CD4-positive, alpha-beta memory T cell (primary cell): ENCODE data around the gene NETO1. TPM values are rescaled to one million over a fixed set of nuclear protein-coding genes. Genes with fewer than 3 reads are reported as not detected.

Experiments
- CTCF ChIA-PET: fragments of 350-600 bp; sonication (Branson Sonifier 250); formaldehyde crosslinking; loops from one replicate; lab custom pipeline; 2021; ENCODE audit warnings: inconsistent platforms; ENCODE audit not compliant: partially characterized antibody; lab: Charles Lee
- POLR2A ChIA-PET: fragments of 350-600 bp; sonication (Branson Sonifier 250); formaldehyde crosslinking; loops from one replicate; lab custom pipeline; 2021; ENCODE audit not compliant: partially characterized antibody; lab: Charles Lee
- DNase-seq, 5 donors: peaks; one replicate each; pipeline versions ENCODE4 v3.0.0 to v3.0.0-alpha.2; 2020 to 2022; ENCODE audit warnings: mixed read lengths in 1 of 5
- H3K27ac ChIP-seq: one replicate; pipeline ENCODE4 v1.7.0; 2013; ENCODE audit warnings: low read depth, low read length
- H3K27me3 ChIP-seq: 2 replicates; pipeline ENCODE4 v1.7.0; 2013; ENCODE audit warnings: mild to moderate bottlenecking, low read length, moderate library complexity; ENCODE audit not compliant: insufficient read depth
- H3K36me3 ChIP-seq: 2 replicates; pipeline ENCODE4 v1.7.0; 2013; ENCODE audit warnings: mild to moderate bottlenecking, low read length, moderate library complexity; ENCODE audit not compliant: insufficient read depth
- H3K4me1 ChIP-seq: 2 replicates; pipeline ENCODE4 v1.7.0; 2013; ENCODE audit warnings: mild to moderate bottlenecking, low read length, moderate library complexity; ENCODE audit not compliant: insufficient read depth
- H3K4me3 ChIP-seq, 2 donors: one replicate each; pipeline ENCODE4 v1.7.0; 2013; ENCODE audit warnings: low read length in 2 of 2, mild to moderate bottlenecking in 1 of 2
- H3K9me3 ChIP-seq, 2 donors: one replicate each; pipeline ENCODE4 v1.7.0; 2013; ENCODE audit warnings: low read length in 2 of 2, control low read depth in 1 of 2; ENCODE audit not compliant: control insufficient read depth in 1 of 2
- H3K27ac Mint-ChIP-seq, 7 donors: one replicate each; pipeline ENCODE4 v1.8.0; 2020 to 2021; ENCODE audit warnings: mixed read lengths in 7 of 7, mild to moderate bottlenecking in 6 of 7, inconsistent platforms in 3 of 7, moderate library complexity in 3 of 7
- H3K27me3 Mint-ChIP-seq, 2 donors: one replicate each; pipeline ENCODE4 v1.8.0; 2020 to 2021; ENCODE audit warnings: mixed read lengths in 2 of 2
- H3K36me3 Mint-ChIP-seq, 2 donors: one replicate each; pipeline ENCODE4 v1.8.0; 2020 to 2021; ENCODE audit warnings: mixed read lengths in 2 of 2, inconsistent platforms in 1 of 2, mild to moderate bottlenecking in 1 of 2
- H3K4me1 Mint-ChIP-seq, 4 donors: one replicate each; pipeline ENCODE4 v1.8.0; 2020 to 2021; ENCODE audit warnings: mixed read lengths in 4 of 4, mild to moderate bottlenecking in 1 of 4
- H3K4me3 Mint-ChIP-seq, 8 donors: one replicate each; pipeline ENCODE4 v1.8.0; 2020 to 2021; ENCODE audit warnings: mixed read lengths in 8 of 8, mild to moderate bottlenecking in 7 of 8, moderate library complexity in 6 of 8, inconsistent platforms in 3 of 8
- H3K9me3 Mint-ChIP-seq, 8 donors: one replicate each; pipeline ENCODE4 v1.8.0; 2020 to 2021; ENCODE audit warnings: mixed read lengths in 8 of 8, mild to moderate bottlenecking in 5 of 8, inconsistent platforms in 3 of 8, moderate library complexity in 1 of 8
- intact Hi-C: fragments of 100-400 bp; cut with micrococcal nuclease; formaldehyde crosslinking; loops from one replicate; pipeline ENCODE4 v1.15.1; 2023
- polyA plus RNA-seq, 2 donors: library from polyadenylated mRNA; unstranded; fragments of 300-500 nt; fragmentation: Illumina TruSeq; gene quantifications; one replicate each; pipeline ENCODE4 v1.2.3, GENCODE V29; 2021
- total RNA-seq, 2 experiments: library from RNA; stranded (reverse); gene quantifications; one replicate each; pipeline ENCODE4 v1.2.3, GENCODE V29; 2021

The NETO1 gene
- total and polyA plus RNA-seq, 4 experiments from 2014 or later: not detected

DNA sequence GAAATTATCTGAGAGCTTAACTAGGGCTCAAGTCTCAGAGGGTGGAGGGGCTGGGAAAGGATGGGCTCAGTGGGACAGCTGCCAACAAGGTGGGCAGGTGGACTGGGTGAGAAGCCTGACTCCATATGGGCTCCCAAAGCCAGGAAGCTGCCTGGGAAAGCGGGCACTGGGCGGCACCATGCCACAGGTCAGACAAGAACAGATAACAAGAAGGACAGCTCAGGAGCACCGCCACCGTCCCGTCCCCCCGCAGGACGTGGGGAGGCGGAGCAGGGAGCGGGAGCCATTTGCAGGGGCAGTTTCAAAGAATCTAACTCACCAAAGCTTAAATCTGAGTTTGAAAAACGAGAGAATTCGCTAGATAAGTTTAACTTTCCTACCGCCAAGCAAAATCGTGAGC is 45.6 kb downstream of the NETO1 start:
- H3K36me3 ChIP-seq: no peaks in the 10 kb centered on the region
- H3K27ac ChIP-seq: no peak overlapping the region
- H3K27me3 ChIP-seq: no peaks in the 10 kb centered on the region
- H3K4me3 Mint-ChIP-seq: no peak overlapping the region
- no peaks in the 10 kb centered on the region for H3K27me3 Mint-ChIP-seq
- CTCF ChIA-PET: no interaction called here
- no peaks in the 10 kb centered on the region for H3K4me1 ChIP-seq
- H3K4me3 ChIP-seq: no peak overlapping the region
- no peaks in the 10 kb centered on the region for H3K9me3 ChIP-seq
- no peak overlapping the region for H3K27ac Mint-ChIP-seq
- POLR2A ChIA-PET: no interaction called here
- H3K9me3 Mint-ChIP-seq: peaks cover 0 to 9% (median 6%) of the 10 kb centered on the region in 8 donors
- no peaks in the 10 kb centered on the region for H3K36me3 Mint-ChIP-seq
- intact Hi-C loops: no loop called here
- no peaks in the 10 kb centered on the region for H3K4me1 Mint-ChIP-seq
- DNase-seq: no peak

DNA sequence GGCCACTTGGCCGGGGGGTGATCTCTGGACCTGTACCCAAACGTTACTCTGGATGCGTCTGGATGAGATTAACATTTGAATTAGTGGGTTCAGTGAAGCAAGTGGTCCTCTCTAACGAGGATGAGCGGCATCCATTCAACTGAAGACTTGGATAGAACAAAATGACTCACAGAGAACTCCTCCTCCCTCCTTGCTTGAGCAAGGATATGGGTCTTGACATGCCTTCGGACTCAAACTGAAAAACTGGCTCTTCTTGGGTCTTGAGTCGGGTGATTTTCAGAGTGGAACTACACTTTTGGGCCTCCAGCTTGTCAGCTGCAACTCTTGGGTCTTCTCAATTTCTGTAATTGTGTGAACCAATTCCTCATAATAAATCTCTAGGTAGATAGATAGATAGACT is 47.2 kb downstream of the NETO1 start:
- Histone ChIP-seq H3K27ac (no peak overlapping the region), H3K27me3 (no peaks in the 10 kb centered on the region), H3K9me3 (no peaks in the 10 kb centered on the region), H3K36me3 (no peaks in the 10 kb centered on the region), H3K4me1 (no peaks in the 10 kb centered on the region), H3K4me3 (no peak overlapping the region)
- no peak overlapping the region for H3K4me3 Mint-ChIP-seq
- no peak for DNase-seq
- no peak overlapping the region for H3K27ac Mint-ChIP-seq
- H3K4me1 Mint-ChIP-seq: no peaks in the 10 kb centered on the region
- no peaks in the 10 kb centered on the region for H3K36me3 Mint-ChIP-seq
- ChIA-PET CTCF (no interaction called here), POLR2A (no interaction called here)
- intact Hi-C loops: no loop called here
- peaks cover 0 to 9% (median 4%) of the 10 kb centered on the region in 8 donors for H3K9me3 Mint-ChIP-seq
- H3K27me3 Mint-ChIP-seq: no peaks in the 10 kb centered on the region

DNA sequence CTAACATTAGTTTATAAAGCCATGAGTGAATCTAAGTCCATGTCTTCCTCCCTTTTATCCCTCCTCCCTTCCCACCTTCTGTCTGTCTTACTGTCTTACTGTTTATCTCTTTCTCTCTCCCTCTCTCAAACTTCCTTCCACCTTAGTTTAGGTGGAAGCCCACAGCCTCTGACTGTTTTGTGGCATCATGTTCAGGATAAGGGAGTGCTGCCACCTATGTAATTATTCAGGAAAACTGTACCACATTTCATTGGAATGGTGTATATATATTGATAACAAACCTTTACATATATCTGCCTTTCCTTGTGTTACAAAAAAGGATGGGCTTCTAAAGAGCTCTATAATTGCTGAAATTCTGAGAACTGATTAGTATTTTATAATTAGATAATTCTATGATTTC is 48.7 kb downstream of the NETO1 start:
- intact Hi-C loops: no loop called here
- H3K9me3 ChIP-seq: no peaks in the 10 kb centered on the region
- no peaks in the 10 kb centered on the region for H3K27me3 ChIP-seq
- no peak overlapping the region for H3K27ac Mint-ChIP-seq
- no peaks in the 10 kb centered on the region for H3K4me1 Mint-ChIP-seq
- CTCF ChIA-PET: no interaction called here
- no peaks in the 10 kb centered on the region for H3K27me3 Mint-ChIP-seq
- no peaks in the 10 kb centered on the region for H3K4me1 ChIP-seq
- H3K4me3 ChIP-seq: no peak overlapping the region
- peaks cover 0 to 9% (median 5%) of the 10 kb centered on the region in 8 donors for H3K9me3 Mint-ChIP-seq
- H3K27ac ChIP-seq: no peak overlapping the region
- no peaks in the 10 kb centered on the region for H3K36me3 ChIP-seq
- POLR2A ChIA-PET: no interaction called here
- no peaks in the 10 kb centered on the region for H3K36me3 Mint-ChIP-seq
- DNase-seq: no peak
- H3K4me3 Mint-ChIP-seq: no peak overlapping the region

DNA sequence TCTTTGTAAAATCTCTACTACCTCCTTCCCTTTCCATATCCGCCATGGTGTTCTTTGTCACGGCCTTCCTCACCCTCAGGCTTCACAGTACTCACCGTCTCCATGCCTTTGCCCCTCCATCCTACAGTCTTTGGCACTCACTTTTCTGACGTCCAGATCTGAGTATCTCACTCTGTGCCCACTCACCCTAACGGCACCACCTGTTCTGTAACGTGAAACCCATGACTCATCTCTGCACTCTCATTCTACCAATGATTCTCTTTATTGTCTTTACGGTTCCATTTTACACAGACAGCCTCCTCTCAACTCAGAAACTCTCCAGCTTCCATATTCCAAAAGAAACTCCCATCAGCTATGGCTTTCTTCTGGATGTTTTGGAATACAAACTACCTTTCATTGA is 56.7 kb downstream of the NETO1 start:
- H3K4me3 ChIP-seq: no peak overlapping the region
- no peaks in the 10 kb centered on the region for H3K36me3 Mint-ChIP-seq
- ChIA-PET POLR2A (no interaction called here), CTCF (no interaction called here)
- H3K9me3 ChIP-seq: no peaks in the 10 kb centered on the region
- H3K27me3 ChIP-seq: no peaks in the 10 kb centered on the region
- DNase-seq: no peak
- H3K36me3 ChIP-seq: no peaks in the 10 kb centered on the region
- H3K4me3 Mint-ChIP-seq: no peak overlapping the region
- H3K27ac Mint-ChIP-seq: no peak overlapping the region
- H3K4me1 Mint-ChIP-seq: no peaks in the 10 kb centered on the region
- H3K4me1 ChIP-seq: no peaks in the 10 kb centered on the region
- intact Hi-C loops: no loop called here
- H3K27ac ChIP-seq: no peak overlapping the region
- H3K27me3 Mint-ChIP-seq: no peaks in the 10 kb centered on the region
- H3K9me3 Mint-ChIP-seq: peaks cover 0 to 8% (median 5%) of the 10 kb centered on the region in 8 donors

DNA sequence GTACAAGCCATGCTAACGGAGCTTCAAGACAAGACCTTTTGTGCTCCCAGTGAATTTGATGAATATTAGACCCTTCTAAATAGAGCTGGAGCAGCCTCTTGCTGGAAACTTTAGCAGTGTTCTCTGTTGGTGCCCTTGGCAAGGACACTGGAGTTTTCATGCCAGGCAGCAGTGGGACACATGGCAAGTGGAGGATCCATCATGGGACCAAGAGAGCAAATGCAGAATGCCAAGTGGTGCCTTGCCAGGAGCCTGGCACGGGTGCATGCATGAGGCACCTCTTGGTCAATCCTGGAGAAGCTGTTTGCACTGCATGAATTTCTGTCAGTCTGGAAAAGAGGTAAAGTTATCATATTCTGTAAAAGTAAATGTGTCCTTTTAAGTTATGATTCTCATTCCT is 59.1 kb downstream of the NETO1 start:
- no peak for DNase-seq
- ChIA-PET POLR2A (no interaction called here), CTCF (no interaction called here)
- Mint-ChIP-seq H3K4me1 (no peaks in the 10 kb centered on the region), H3K4me3 (no peak overlapping the region), H3K27ac (no peak overlapping the region), H3K9me3 (peaks cover 0 to 7% (median 4%) of the 10 kb centered on the region in 8 donors), H3K36me3 (no peaks in the 10 kb centered on the region), H3K27me3 (no peaks in the 10 kb centered on the region)
- Histone ChIP-seq H3K9me3 (no peaks in the 10 kb centered on the region), H3K27ac (no peak overlapping the region), H3K36me3 (no peaks in the 10 kb centered on the region), H3K4me3 (no peak overlapping the region), H3K4me1 (no peaks in the 10 kb centered on the region), H3K27me3 (no peaks in the 10 kb centered on the region)
- intact Hi-C loops: no loop called here

DNA sequence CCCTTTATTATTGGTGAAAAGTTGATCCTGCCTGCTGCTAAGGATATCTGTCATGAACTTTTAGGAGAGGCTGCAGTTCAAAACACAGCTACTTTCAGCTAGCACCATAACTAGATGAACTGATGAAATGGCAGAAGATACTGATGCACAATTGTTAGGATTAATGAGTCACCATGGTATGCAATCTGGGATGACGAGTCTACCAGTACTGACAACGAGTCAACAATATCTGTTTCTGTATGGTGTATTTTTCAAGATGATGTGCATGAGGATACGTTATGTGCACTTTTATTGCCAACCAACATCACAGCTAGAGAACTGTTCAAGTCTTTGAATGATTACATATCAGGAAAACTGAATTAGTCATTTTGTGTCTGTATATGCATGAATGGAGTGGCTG is 68.7 kb downstream of the NETO1 start:
- Mint-ChIP-seq H3K27me3 (no peaks in the 10 kb centered on the region), H3K4me1 (no peaks in the 10 kb centered on the region), H3K9me3 (peaks cover 0 to 6% (median 3%) of the 10 kb centered on the region in 8 donors), H3K27ac (no peak overlapping the region), H3K36me3 (no peaks in the 10 kb centered on the region), H3K4me3 (no peak overlapping the region)
- DNase-seq: no peak
- ChIA-PET POLR2A (no interaction called here), CTCF (no interaction called here)
- H3K4me3 ChIP-seq: no peak overlapping the region
- H3K27ac ChIP-seq: no peak overlapping the region
- intact Hi-C loops: no loop called here
- H3K36me3 ChIP-seq: no peaks in the 10 kb centered on the region
- no peaks in the 10 kb centered on the region for H3K27me3 ChIP-seq
- H3K4me1 ChIP-seq: no peaks in the 10 kb centered on the region
- H3K9me3 ChIP-seq: no peaks in the 10 kb centered on the region

DNA sequence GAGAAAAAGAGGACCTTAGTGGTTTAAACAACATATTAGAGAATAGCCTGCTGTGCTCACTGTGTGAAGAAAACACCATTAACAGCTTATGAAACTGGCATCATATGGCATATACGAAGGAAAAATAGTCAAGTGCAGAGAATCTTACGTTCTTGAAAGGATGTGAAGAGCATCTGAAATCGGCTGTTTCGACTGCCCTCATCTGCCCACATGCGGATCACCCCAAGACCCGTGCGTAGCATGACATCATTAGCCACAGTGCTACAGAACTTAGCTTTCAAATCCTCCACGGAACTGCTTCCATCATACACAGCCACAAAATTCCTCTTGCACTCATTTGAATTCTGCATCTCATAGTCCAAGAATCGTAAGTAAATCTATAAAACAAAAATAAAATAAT is 84.3 kb downstream of the NETO1 start:
- H3K9me3 ChIP-seq: no peaks in the 10 kb centered on the region
- Mint-ChIP-seq H3K9me3 (peaks cover 0 to 9% (median 3%) of the 10 kb centered on the region in 8 donors), H3K27ac (no peak overlapping the region), H3K4me3 (peak overlapping the region in 1 of 8 donors; percentile 2), H3K4me1 (no peaks in the 10 kb centered on the region), H3K36me3 (no peaks in the 10 kb centered on the region), H3K27me3 (no peaks in the 10 kb centered on the region)
- no peak overlapping the region for H3K4me3 ChIP-seq
- H3K4me1 ChIP-seq: no peaks in the 10 kb centered on the region
- no peak for DNase-seq
- H3K27me3 ChIP-seq: no peaks in the 10 kb centered on the region
- H3K36me3 ChIP-seq: no peaks in the 10 kb centered on the region
- intact Hi-C loops: no loop called here
- no peak overlapping the region for H3K27ac ChIP-seq
- ChIA-PET POLR2A (no interaction called here), CTCF (no interaction called here)

DNA sequence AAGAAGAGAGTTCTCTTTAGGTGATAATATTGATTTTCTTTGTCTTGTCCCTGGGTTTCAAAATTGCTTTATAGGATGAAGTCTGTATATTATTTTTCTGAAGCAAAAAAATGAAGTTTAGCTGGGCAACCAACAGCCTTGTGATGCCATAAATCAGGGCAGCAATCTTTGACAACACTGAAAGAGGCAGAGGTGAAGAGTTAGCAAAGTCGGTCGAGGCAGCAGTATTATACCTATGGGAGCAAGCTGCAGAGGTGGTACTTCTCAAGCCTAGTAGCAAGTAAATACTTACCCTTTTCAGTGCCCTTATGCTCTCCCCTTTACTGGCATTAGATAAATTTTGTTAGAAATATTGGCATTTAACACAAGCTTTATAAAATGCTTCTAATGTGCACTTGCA is 92.9 kb downstream of the NETO1 start:
- ChIA-PET CTCF (no interaction called here), POLR2A (no interaction called here)
- no peak overlapping the region for H3K4me3 ChIP-seq
- Mint-ChIP-seq H3K4me1 (no peaks in the 10 kb centered on the region), H3K27me3 (no peaks in the 10 kb centered on the region), H3K27ac (no peak overlapping the region), H3K36me3 (no peaks in the 10 kb centered on the region), H3K4me3 (no peak overlapping the region), H3K9me3 (peaks cover 0 to 5% (median 4%) of the 10 kb centered on the region in 8 donors)
- H3K9me3 ChIP-seq: no peaks in the 10 kb centered on the region
- H3K27ac ChIP-seq: no peak overlapping the region
- intact Hi-C loops: no loop called here
- no peaks in the 10 kb centered on the region for H3K27me3 ChIP-seq
- no peaks in the 10 kb centered on the region for H3K4me1 ChIP-seq
- no peaks in the 10 kb centered on the region for H3K36me3 ChIP-seq
- no peak for DNase-seq
